GM13976 (cell line): ENCODE data around the gene THEMIS2.

Source experiments
- DNase-seq: peaks from one replicate; pipeline ENCODE4 v3.0.0; 2012; ENCODE audit warnings: low spot score
- CTCF ChIP-seq: IDR thresholded peaks from 2 replicates; pipeline ENCODE4 v1.5.1; 2012; ENCODE audit warnings: borderline replicate concordance, mild to moderate bottlenecking; ENCODE audit not compliant: insufficient read depth; ENCODE audit errors: extremely low read depth, missing control alignments, control extremely low read depth
- in situ Hi-C: fragments of 300-500 bp; cut with MboI; formaldehyde crosslinking; loops from one replicate; pipeline ENCODE4 v1.12.0; 2022; ENCODE audit warnings: low sequenced_read_pairs, mixed read lengths, inconsistent platforms; ENCODE audit not compliant: unreplicated experiment

The THEMIS2 gene

DNA sequence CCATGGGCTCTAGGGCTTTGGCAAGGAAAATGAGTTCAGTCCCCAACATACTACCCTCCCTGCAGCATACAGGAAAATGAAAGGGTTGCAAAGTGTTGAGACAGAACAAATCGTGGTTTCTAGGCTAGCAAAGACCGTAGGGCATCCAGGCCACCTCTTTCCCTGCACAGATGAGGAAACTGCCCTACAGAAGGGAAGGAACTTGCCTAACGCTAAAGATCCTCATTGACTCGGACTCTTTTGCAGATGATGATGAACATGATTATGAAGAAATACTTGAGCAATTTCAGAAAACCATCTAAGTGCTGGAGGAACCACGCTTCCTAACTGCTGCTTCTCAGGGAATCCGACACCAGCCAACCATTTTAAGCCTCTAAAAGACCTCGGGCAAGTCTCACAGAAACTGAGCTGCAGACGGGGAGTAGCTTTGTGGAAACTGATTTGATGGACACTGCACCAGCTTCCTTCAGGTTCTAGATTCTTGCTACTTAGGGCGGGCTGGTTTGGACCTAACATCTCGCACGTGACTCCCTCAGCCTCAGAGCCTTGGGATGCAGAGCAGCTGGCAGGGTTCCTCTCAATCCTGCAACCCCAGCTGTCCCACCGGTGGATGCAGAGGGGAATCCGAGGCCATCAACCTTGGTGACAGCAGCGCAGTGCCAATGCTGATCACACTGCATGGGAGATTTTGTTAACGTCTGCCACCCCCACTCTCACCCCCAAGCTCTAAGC is 13.4 kb downstream of the THEMIS2 start:
- DNase-seq: no peak
- in situ Hi-C loops: no loop called here
- TF ChIP-seq CTCF: no peak

- no peak for TF ChIP-seq CTCF
- in situ Hi-C loops: no loop called here
- DNase-seq: no peak
These were observed 14.0 kb downstream of the THEMIS2 start for GRCh38 chr1:27886353-27886679.

GRCh38 chr1:27886744-27887143 is 14.4 kb downstream of the THEMIS2 start:
- TF ChIP-seq CTCF: no peak
- no peak for DNase-seq
- in situ Hi-C loops: no loop called here

- in situ Hi-C loops: no loop called here
- DNase-seq: no peak
- no peak for TF ChIP-seq CTCF
These were observed 15.1 kb downstream of the THEMIS2 start for GRCh38 chr1:27887215-27888021.

DNA sequence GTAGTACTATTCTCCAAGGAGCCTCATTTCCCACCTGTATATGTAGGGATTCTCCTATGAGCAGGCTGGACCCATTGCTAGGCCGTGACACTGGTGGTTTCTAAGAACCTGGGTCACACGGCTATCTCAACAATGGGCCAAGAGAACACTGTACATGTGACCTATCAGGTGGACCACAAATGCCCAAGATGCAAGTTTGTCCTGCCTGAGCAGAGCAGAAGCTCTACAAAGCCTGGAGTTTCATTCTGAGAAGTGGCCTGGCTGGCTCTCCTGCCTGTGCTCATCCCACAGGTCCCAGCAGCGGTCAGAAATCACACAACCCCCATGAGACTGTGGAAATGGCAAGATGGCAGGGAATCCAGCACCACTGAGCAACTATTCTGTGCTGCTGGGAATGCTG is 17.2 kb downstream of the THEMIS2 start:
- in situ Hi-C loops: no loop called here
- TF ChIP-seq CTCF: no peak
- DNase-seq: no peak

DNA sequence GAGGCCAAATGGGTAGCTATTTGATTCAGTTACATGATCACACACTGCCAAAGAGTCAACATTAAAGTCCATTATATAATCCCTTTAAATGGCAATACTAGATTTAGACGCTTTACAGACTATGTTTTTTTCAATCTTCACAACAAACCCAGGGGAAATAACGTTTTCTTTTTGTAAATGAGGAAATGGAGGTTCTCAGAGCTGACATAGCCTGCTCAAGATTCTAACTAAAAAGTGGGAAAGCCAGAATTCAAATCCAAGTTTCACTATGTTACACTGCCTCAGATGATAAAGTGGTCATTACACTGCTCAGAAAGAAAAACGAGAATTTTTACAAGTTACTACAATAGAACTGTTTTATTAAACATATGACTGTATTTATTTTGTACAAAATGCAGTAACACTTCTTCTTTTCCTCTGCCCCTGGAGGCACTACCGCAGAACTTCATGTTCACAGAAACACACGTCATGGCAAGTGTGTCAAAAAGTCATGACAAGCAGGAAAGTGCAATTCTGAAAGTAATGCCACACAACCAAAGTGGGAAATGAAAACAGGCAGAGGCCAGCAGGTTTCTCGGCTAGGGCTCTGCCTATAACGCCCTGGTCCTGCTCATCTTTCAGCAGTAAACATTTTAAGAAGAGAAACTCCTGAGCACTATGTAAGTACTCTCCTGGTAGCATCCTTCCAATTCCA is 19.0 kb downstream of the THEMIS2 start:
- no peak for TF ChIP-seq CTCF
- in situ Hi-C loops: no loop called here
- DNase-seq: peak; percentile 62
